NCI-H345 (cell line): ENCODE results near the gene GRK5.

ENCODE experiments used
- DNase-seq: peaks from one replicate; lab custom pipeline; 2025; lab: John Stamatoyannopoulos, UW

The GRK5 gene

GRCh38 chr10:119445311-119445934 is 238.1 kb downstream of the GRK5 start:
- DNase-seq = peak; percentile 54

GRCh38 chr10:119445935-119446317 is 238.6 kb downstream of the GRK5 start:
- no peak for DNase-seq

- DNase-seq = no peak
Observed at GRCh38 chr10:119446441-119447277, 239.3 kb downstream of the GRK5 start.

GRCh38 chr10:119447421-119447820 is 240.1 kb downstream of the GRK5 start:
- no peak for DNase-seq

- no peak for DNase-seq
Observed at GRCh38 chr10:119447823-119448546, 240.6 kb downstream of the GRK5 start.

GRCh38 chr10:119448628-119449584 is 241.5 kb downstream of the GRK5 start:
- DNase-seq = no peak

GRCh38 chr10:119449760-119450461 is 242.5 kb downstream of the GRK5 start:
- peak; percentile 35 for DNase-seq

- DNase-seq = no peak
Observed at GRCh38 chr10:119450606-119451299, 243.4 kb downstream of the GRK5 start.

- DNase-seq = no peak
Observed at GRCh38 chr10:119451300-119451896, 244.0 kb downstream of the GRK5 start.

GRCh38 chr10:119452396-119452795 is 245.0 kb downstream of the GRK5 start:
- DNase-seq = no peak

GRCh38 chr10:119453313-119453712 is 245.9 kb downstream of the GRK5 start:
- no peak for DNase-seq

- DNase-seq = no peak
Observed at GRCh38 chr10:119454316-119454715, 246.9 kb downstream of the GRK5 start.

- DNase-seq = no peak
Observed at GRCh38 chr10:119454990-119455389, 247.6 kb downstream of the GRK5 start.

- DNase-seq = no peak
Observed at GRCh38 chr10:119455609-119456434, 248.5 kb downstream of the GRK5 start.

GRCh38 chr10:119456435-119456810 is 249.1 kb downstream of the GRK5 start:
- DNase-seq = no peak

- DNase-seq = no peak
Observed at GRCh38 chr10:119457966-119458766, 250.8 kb downstream of the GRK5 start.

- no peak for DNase-seq
Observed at GRCh38 chr10:119459681-119460340, 252.4 kb downstream of the GRK5 start.
